ENCODE measurements around the gene SFXN1.

Gene SFXN1

GRCh38 chr5:175576096-175576495 is 97.7 kb downstream of the SFXN1 start:
- DNase-seq (ENCODE audit: low read depth): no peak

GRCh38 chr5:175576591-175576990 is 98.2 kb downstream of the SFXN1 start:
- DNase-seq (ENCODE audit: low read depth): no peak
